Esophagus squamous epithelium (tissue), 4 donors: ENCODE results near the gene CCNDBP1.

Source experiments
- CTCF ChIP-seq, 6 experiments: fragments of 450-650 bp in 4 of 6; fragments of 200-600 bp in 2 of 6; sonication (generic) in 2 of 6; IDR thresholded peaks; one replicate each; pipeline ENCODE4 v1.5.1; 2016 to 2019; ENCODE audit warnings: antibody characterized with exemption in 6 of 6, mild to moderate bottlenecking in 4 of 6, moderate library complexity in 4 of 6
- POLR2A ChIP-seq, 4 donors: fragments of 450-650 bp; IDR thresholded peaks; one replicate each; pipeline ENCODE4 v1.6.1; 2017; ENCODE audit warnings: antibody characterized with exemption in 4 of 4, mild to moderate bottlenecking in 4 of 4, moderate library complexity in 3 of 4

GRCh38 chr15:43187544-43188155, 2.4 kb downstream of the CCNDBP1 start:
- TF ChIP-seq POLR2A (IDR thresholded peaks at IDR 0.05) (no peak), CTCF (IDR thresholded peaks at IDR 0.05) (peak in 5 of 6 experiments; percentile 26 to 66 (median 58))
